Measurements from ENCODE around the gene ZNF398. TPM values are rescaled to one million over a fixed set of nuclear protein-coding genes. Genes with fewer than 3 reads are reported as not detected.
A peak's percentile ranks its signal among the peaks of the same experiment; 100 is the strongest.

The ZNF398 gene
- total and polyA plus RNA-seq, 3 donors from 2014 or later, result 25.3 to 35.3 (median 29.4) TPM

DNA sequence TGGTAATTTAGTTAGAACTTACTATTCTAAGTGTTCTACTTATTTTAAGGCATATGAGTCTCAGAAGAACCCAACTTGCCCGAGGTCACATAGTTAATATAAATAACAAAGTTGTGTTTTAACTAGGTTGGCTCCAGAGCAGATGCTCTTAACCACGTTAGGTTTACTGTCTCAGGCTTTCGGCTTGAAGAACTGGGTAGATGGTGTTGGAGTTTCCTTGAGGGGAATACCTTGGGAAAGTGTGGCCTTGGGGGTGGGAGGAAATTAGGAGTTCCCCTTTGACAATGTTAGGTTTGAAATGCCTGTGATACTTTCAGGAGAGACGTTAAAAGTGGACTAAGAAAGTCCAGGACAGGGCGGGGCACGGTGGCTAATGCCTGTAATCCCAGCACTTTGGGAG is 9.6 kb downstream of the ZNF398 start:
- Histone ChIP-seq H3K4me3 (peak overlapping the region in 1 of 2 donors; percentile 34), H3K9me3 (no peaks in the 10 kb centered on the region), H3K36me3 (ENCODE audit: low read depth, missing control alignments) (no peaks in the 10 kb centered on the region), H3K27ac (no peak overlapping the region), H3K4me1 (no peaks in the 10 kb centered on the region), H3K27me3 (no peaks in the 10 kb centered on the region)
- TF ChIP-seq, protein P1, sequence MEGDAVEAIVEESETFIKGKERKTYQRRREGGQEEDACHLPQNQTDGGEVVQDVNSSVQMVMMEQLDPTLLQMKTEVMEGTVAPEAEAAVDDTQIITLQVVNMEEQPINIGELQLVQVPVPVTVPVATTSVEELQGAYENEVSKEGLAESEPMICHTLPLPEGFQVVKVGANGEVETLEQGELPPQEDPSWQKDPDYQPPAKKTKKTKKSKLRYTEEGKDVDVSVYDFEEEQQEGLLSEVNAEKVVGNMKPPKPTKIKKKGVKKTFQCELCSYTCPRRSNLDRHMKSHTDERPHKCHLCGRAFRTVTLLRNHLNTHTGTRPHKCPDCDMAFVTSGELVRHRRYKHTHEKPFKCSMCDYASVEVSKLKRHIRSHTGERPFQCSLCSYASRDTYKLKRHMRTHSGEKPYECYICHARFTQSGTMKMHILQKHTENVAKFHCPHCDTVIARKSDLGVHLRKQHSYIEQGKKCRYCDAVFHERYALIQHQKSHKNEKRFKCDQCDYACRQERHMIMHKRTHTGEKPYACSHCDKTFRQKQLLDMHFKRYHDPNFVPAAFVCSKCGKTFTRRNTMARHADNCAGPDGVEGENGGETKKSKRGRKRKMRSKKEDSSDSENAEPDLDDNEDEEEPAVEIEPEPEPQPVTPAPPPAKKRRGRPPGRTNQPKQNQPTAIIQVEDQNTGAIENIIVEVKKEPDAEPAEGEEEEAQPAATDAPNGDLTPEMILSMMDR (IDR thresholded peaks at IDR 0.05), result no peak
- no peak for TF ChIP-seq POLR2A (IDR thresholded peaks at IDR 0.05)
- 67 to 75% methylated on average over 6 of the region's 6 CpGs for WGBS, 2 donors
- intact Hi-C loops (cut with DNase I; ENCODE audit: low total_unique reads), result no loop called here
- no peak for DNase-seq

DNA sequence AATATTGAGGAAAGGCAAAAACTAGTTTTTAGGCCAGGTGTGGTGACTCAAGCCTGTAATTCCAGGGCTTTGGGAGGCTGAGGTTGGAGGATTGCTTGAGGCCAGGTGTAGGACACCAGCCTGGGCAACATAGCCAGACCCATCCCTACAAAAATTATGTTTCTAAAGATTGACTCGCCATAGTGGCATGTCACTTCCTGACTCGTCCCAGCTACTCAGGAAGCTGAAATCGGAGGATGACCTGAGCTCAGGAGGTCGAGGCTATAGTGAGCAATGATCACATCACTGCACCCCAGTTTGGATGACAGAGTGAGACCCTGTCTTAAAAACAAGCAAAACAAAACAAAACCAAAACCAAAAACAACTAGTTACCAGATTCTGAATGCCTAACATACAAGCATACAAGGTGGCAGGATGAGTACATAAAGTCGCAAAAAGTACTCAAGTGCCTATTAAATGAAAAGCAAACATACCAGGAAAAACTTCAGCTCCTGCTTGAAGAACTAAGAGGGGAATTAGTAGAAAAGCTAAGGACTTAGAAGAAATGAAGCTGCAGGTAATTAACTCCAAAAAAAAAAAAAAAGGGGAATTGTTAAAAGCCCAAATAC is 14.1 kb downstream of the ZNF398 start:
- Histone ChIP-seq H3K36me3 (ENCODE audit: low read depth, missing control alignments) (no peaks in the 10 kb centered on the region), H3K4me3 (no peak overlapping the region), H3K9me3 (no peaks in the 10 kb centered on the region), H3K27me3 (no peaks in the 10 kb centered on the region), H3K4me1 (no peaks in the 10 kb centered on the region), H3K27ac (no peak overlapping the region)
- TF ChIP-seq POLR2A (IDR thresholded peaks at IDR 0.05), result no peak
- TF ChIP-seq, protein P1 (IDR thresholded peaks at IDR 0.05), result no peak
- intact Hi-C loops (cut with DNase I; ENCODE audit: low total_unique reads), result no loop called here
- no peak for DNase-seq
- WGBS, 2 donors, result 87 to 91% methylated on average over 5 of the region's 5 CpGs

DNA sequence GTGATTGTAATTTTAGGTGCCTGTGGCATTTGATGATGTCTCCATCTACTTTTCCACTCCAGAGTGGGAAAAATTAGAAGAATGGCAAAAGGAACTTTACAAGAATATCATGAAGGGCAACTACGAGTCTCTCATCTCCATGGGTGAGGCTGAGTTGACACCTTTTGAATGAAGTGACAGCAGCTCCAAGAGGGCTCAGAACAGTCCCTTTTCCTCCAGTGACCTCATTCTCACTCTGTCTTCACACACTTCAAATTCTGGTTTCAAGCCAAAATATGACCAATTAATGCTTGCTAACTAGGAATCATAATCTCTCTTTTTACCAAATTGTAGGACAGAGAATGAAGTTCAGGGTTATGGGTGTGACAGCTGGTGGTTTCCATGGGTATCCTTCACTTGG is 18.9 kb downstream of the ZNF398 start:
- Histone ChIP-seq H3K27me3 (no peaks in the 10 kb centered on the region), H3K4me3 (no peak overlapping the region), H3K36me3 (ENCODE audit: low read depth, missing control alignments) (no peaks in the 10 kb centered on the region), H3K27ac (no peak overlapping the region), H3K4me1 (no peaks in the 10 kb centered on the region), H3K9me3 (no peaks in the 10 kb centered on the region)
- intact Hi-C loops (cut with DNase I; ENCODE audit: low total_unique reads), result no loop called here
- 89 to 91% methylated on average over 1 of the region's 1 CpG for WGBS, 2 donors
- DNase-seq, result no peak
- TF ChIP-seq, protein P1 (IDR thresholded peaks at IDR 0.05), result no peak
- no peak for TF ChIP-seq POLR2A (IDR thresholded peaks at IDR 0.05)

DNA sequence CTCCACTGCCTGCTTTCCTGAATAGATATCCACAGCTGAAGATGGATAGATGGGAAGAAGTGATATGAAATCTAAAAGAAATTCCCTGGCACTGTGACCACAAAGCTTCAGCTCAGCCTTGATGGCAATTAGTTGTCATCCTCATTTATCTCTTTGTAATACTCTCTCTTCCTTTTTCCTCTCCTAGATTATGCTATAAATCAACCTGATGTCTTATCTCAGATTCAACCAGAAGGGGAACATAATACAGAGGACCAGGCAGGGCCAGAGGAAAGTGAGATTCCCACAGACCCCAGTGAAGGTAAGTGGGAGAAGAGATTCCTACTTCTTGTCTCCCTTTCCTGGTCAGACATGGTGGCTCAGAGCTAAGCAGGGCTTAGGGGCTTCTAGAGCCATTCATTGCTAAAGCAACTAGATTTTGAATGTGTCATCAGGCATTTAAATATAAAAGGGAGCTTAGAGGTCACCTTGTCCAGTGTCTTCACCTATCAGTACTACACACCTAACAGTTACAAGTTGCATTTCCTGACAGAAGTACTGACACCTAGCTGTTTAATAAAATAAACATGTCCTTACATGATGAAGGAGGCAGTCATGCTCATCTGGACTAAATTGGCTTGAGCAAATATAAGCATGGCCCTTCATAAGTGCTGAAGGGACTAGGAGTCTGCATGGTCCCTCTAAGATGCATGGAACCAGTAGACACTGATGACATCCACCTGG is 19.5 kb downstream of the ZNF398 start:
- Histone ChIP-seq H3K27ac (no peak overlapping the region), H3K9me3 (no peaks in the 10 kb centered on the region), H3K4me1 (no peaks in the 10 kb centered on the region), H3K4me3 (no peak overlapping the region), H3K27me3 (no peaks in the 10 kb centered on the region), H3K36me3 (ENCODE audit: low read depth, missing control alignments) (no peaks in the 10 kb centered on the region)
- intact Hi-C loops (cut with DNase I; ENCODE audit: low total_unique reads), result no loop called here
- DNase-seq, result no peak
- TF ChIP-seq, protein P1 (IDR thresholded peaks at IDR 0.05), result no peak
- TF ChIP-seq POLR2A (IDR thresholded peaks at IDR 0.05), result no peak
